GM18508 (cell line): Measurements from ENCODE around the gene INTS6.

Experiments
- ATAC-seq: cut with Tn5 transposase; IDR thresholded peaks from one replicate; pipeline ENCODE4 v1.9.1; 2021; ENCODE audit warnings: moderate number of reproducible peaks; ENCODE audit not compliant: insufficient read depth, unreplicated experiment

Gene INTS6

GRCh38 chr13:51355217-51355616 is 97.6 kb downstream of the INTS6 start:
- ATAC-seq = no peak

GRCh38 chr13:51349016-51349415 is 103.8 kb downstream of the INTS6 start:
- ATAC-seq = no peak

GRCh38 chr13:51348069-51348967 is 104.5 kb downstream of the INTS6 start:
- ATAC-seq = no peak

- ATAC-seq = no peak
Observed at GRCh38 chr13:51347099-51347498, 105.7 kb downstream of the INTS6 start.

GRCh38 chr13:51346397-51346796 is 106.4 kb downstream of the INTS6 start:
- no peak for ATAC-seq

- ATAC-seq = no peak
Observed at GRCh38 chr13:51343475-51343874, 109.4 kb downstream of the INTS6 start.

- no peak for ATAC-seq
Observed at GRCh38 chr13:51342706-51343105, 110.1 kb downstream of the INTS6 start.

GRCh38 chr13:51341791-51342190 is 111.0 kb downstream of the INTS6 start:
- ATAC-seq = no peak

- ATAC-seq = no peak
Observed at GRCh38 chr13:51341232-51341631, 111.6 kb downstream of the INTS6 start.

- ATAC-seq = no peak
Observed at GRCh38 chr13:51339952-51340732, 112.7 kb downstream of the INTS6 start.

GRCh38 chr13:51339354-51339753 is 113.5 kb downstream of the INTS6 start, which contains the start of gene SERPINE3:
SERPINE3 (plus strand) TSS chr13:51339691; CDS start chr13:51341092, 1,401 bp downstream.
- no peak for ATAC-seq

GRCh38 chr13:51336746-51337145 is 116.1 kb downstream of the INTS6 start:
- ATAC-seq = no peak

GRCh38 chr13:51333826-51334225 is 119.0 kb downstream of the INTS6 start:
- no peak for ATAC-seq

GRCh38 chr13:51333421-51333820 is 119.4 kb downstream of the INTS6 start:
- ATAC-seq = no peak

GRCh38 chr13:51332566-51333361 is 120.1 kb downstream of the INTS6 start:
- ATAC-seq = no peak

- no peak for ATAC-seq
Observed at GRCh38 chr13:51331354-51331861, 121.4 kb downstream of the INTS6 start.

- ATAC-seq = no peak
Observed at GRCh38 chr13:51330791-51331190, 122.0 kb downstream of the INTS6 start.

- ATAC-seq = no peak
Observed at GRCh38 chr13:51329606-51330005, 123.2 kb downstream of the INTS6 start.

- ATAC-seq = no peak
Observed at GRCh38 chr13:51328488-51328887, 124.3 kb downstream of the INTS6 start.

GRCh38 chr13:51327961-51328360 is 124.9 kb downstream of the INTS6 start:
- ATAC-seq = no peak
